ENCODE measurements around the gene KRTAP5-6.
"Not testable (repeated sequence)": the region's sequence is repeated elsewhere in the genome, so short reads cannot be mapped to it uniquely, and the experiment has no call there.

The KRTAP5-6 gene

GRCh38 chr11:1667121-1667850 is 29.7 kb upstream of the KRTAP5-6 start:
- no peaks in the 10 kb centered on the region for H3K36me3 ChIP-seq (ENCODE audit: insufficient read depth, low read length)
- no peaks in the 10 kb centered on the region for H3K4me1 ChIP-seq (ENCODE audit: insufficient read depth, low read length)
- no peaks in the 10 kb centered on the region for H3K9me3 ChIP-seq (ENCODE audit: low read length)
- H3K27ac ChIP-seq (ENCODE audit: low read depth, low read length): no peak overlapping the region
- H3K27me3 ChIP-seq (ENCODE audit: control insufficient read depth in 1 of 2, insufficient read depth in 2 of 2, low read length in 2 of 2): peaks cover 0 to 7% of the 10 kb centered on the region in 2 donors
- no peak overlapping the region for H3K9ac ChIP-seq (ENCODE audit: low read length)
- H3K4me3 ChIP-seq (ENCODE audit: low read depth in 1 of 2, low read length in 2 of 2): no peak overlapping the region

- H3K36me3 ChIP-seq (ENCODE audit: insufficient read depth, low read length): no peaks in the 10 kb centered on the region
These were observed 29.1 kb upstream of the KRTAP5-6 start for GRCh38 chr11:1667906-1668305.

GRCh38 chr11:1668911-1669473 is 28.0 kb upstream of the KRTAP5-6 start:
- Histone ChIP-seq H3K27ac (ENCODE audit: low read depth, low read length) (no peak overlapping the region), H3K36me3 (ENCODE audit: insufficient read depth, low read length) (no peaks in the 10 kb centered on the region), H3K9ac (ENCODE audit: low read length) (no peak overlapping the region), H3K4me3 (ENCODE audit: low read depth in 1 of 2, low read length in 2 of 2) (no peak overlapping the region), H3K27me3 (ENCODE audit: control insufficient read depth in 1 of 2, insufficient read depth in 2 of 2, low read length in 2 of 2) (peaks cover 0 to 7% of the 10 kb centered on the region in 2 donors), H3K4me1 (ENCODE audit: insufficient read depth, low read length) (no peaks in the 10 kb centered on the region), H3K9me3 (ENCODE audit: low read length) (no peaks in the 10 kb centered on the region)

More at GRCh38 chr11:1667906-1668305, 29.1 kb upstream of the KRTAP5-6 start:
- H3K9ac ChIP-seq (ENCODE audit: low read length): no peak overlapping the region
- H3K27ac ChIP-seq (ENCODE audit: low read depth, low read length): no peak overlapping the region
- no peaks in the 10 kb centered on the region for H3K9me3 ChIP-seq (ENCODE audit: low read length)
- no peak overlapping the region for H3K4me3 ChIP-seq (ENCODE audit: low read depth in 1 of 2, low read length in 2 of 2)
- peaks cover 0 to 7% of the 10 kb centered on the region in 2 donors for H3K27me3 ChIP-seq (ENCODE audit: control insufficient read depth in 1 of 2, insufficient read depth in 2 of 2, low read length in 2 of 2)
- no peaks in the 10 kb centered on the region for H3K4me1 ChIP-seq (ENCODE audit: insufficient read depth, low read length)

GRCh38 chr11:1669546-1670218 is 27.3 kb upstream of the KRTAP5-6 start:
- Histone ChIP-seq H3K9ac (ENCODE audit: low read length) (no peak overlapping the region), H3K27me3 (ENCODE audit: control insufficient read depth in 1 of 2, insufficient read depth in 2 of 2, low read length in 2 of 2) (peaks cover 0 to 7% of the 10 kb centered on the region in 2 donors), H3K9me3 (ENCODE audit: low read length) (no peaks in the 10 kb centered on the region), H3K27ac (ENCODE audit: low read depth, low read length) (no peak overlapping the region), H3K4me3 (ENCODE audit: low read depth in 1 of 2, low read length in 2 of 2) (no peak overlapping the region), H3K36me3 (ENCODE audit: insufficient read depth, low read length) (no peaks in the 10 kb centered on the region), H3K4me1 (ENCODE audit: insufficient read depth, low read length) (no peaks in the 10 kb centered on the region)

GRCh38 chr11:1670457-1670856 is 26.5 kb upstream of the KRTAP5-6 start:
- H3K4me3 ChIP-seq (ENCODE audit: low read depth in 1 of 2, low read length in 2 of 2); H3K27ac ChIP-seq (ENCODE audit: low read depth, low read length): not testable (repeated sequence)

GRCh38 chr11:1670905-1671371 is 26.1 kb upstream of the KRTAP5-6 start:
- Histone ChIP-seq H3K36me3 (ENCODE audit: insufficient read depth, low read length) (no peaks in the 10 kb centered on the region), H3K9me3 (ENCODE audit: low read length) (no peaks in the 10 kb centered on the region), H3K27me3 (ENCODE audit: control insufficient read depth in 1 of 2, insufficient read depth in 2 of 2, low read length in 2 of 2) (peaks cover 0 to 7% of the 10 kb centered on the region in 2 donors), H3K9ac (ENCODE audit: low read length) (no peak overlapping the region), H3K27ac (ENCODE audit: low read depth, low read length) (no peak overlapping the region), H3K4me1 (ENCODE audit: insufficient read depth, low read length) (no peaks in the 10 kb centered on the region), H3K4me3 (ENCODE audit: low read depth in 1 of 2, low read length in 2 of 2) (no peak overlapping the region)

More at GRCh38 chr11:1670457-1670856, 26.5 kb upstream of the KRTAP5-6 start:
- not testable (repeated sequence) for H3K4me1 ChIP-seq (ENCODE audit: insufficient read depth, low read length); H3K9me3 ChIP-seq (ENCODE audit: low read length); H3K9ac ChIP-seq (ENCODE audit: low read length); H3K27me3 ChIP-seq (ENCODE audit: control insufficient read depth in 1 of 2, insufficient read depth in 2 of 2, low read length in 2 of 2); H3K36me3 ChIP-seq (ENCODE audit: insufficient read depth, low read length)

GRCh38 chr11:1671658-1672057 is 25.3 kb upstream of the KRTAP5-6 start:
- Histone ChIP-seq H3K4me3 (ENCODE audit: low read depth in 1 of 2, low read length in 2 of 2) (no peak overlapping the region), H3K27ac (ENCODE audit: low read depth, low read length) (no peak overlapping the region), H3K27me3 (ENCODE audit: control insufficient read depth in 1 of 2, insufficient read depth in 2 of 2, low read length in 2 of 2) (peaks cover 0 to 7% of the 10 kb centered on the region in 2 donors), H3K9me3 (ENCODE audit: low read length) (no peaks in the 10 kb centered on the region), H3K4me1 (ENCODE audit: insufficient read depth, low read length) (no peaks in the 10 kb centered on the region), H3K36me3 (ENCODE audit: insufficient read depth, low read length) (no peaks in the 10 kb centered on the region), H3K9ac (ENCODE audit: low read length) (no peak overlapping the region)

GRCh38 chr11:1672613-1673350 is 24.2 kb upstream of the KRTAP5-6 start:
- Histone ChIP-seq H3K4me3 (ENCODE audit: low read depth in 1 of 2, low read length in 2 of 2) (no peak overlapping the region), H3K27me3 (ENCODE audit: control insufficient read depth in 1 of 2, insufficient read depth in 2 of 2, low read length in 2 of 2) (peaks cover 0 to 13% of the 10 kb centered on the region in 2 donors), H3K9ac (ENCODE audit: low read length) (no peak overlapping the region), H3K4me1 (ENCODE audit: insufficient read depth, low read length) (no peaks in the 10 kb centered on the region), H3K36me3 (ENCODE audit: insufficient read depth, low read length) (no peaks in the 10 kb centered on the region), H3K27ac (ENCODE audit: low read depth, low read length) (no peak overlapping the region), H3K9me3 (ENCODE audit: low read length) (no peaks in the 10 kb centered on the region)

GRCh38 chr11:1673446-1674172 is 23.4 kb upstream of the KRTAP5-6 start:
- Histone ChIP-seq H3K9me3 (ENCODE audit: low read length) (no peaks in the 10 kb centered on the region), H3K9ac (ENCODE audit: low read length) (no peak overlapping the region), H3K36me3 (ENCODE audit: insufficient read depth, low read length) (no peaks in the 10 kb centered on the region), H3K27me3 (ENCODE audit: control insufficient read depth in 1 of 2, insufficient read depth in 2 of 2, low read length in 2 of 2) (peaks cover 0 to 21% of the 10 kb centered on the region in 2 donors), H3K4me1 (ENCODE audit: insufficient read depth, low read length) (no peaks in the 10 kb centered on the region), H3K27ac (ENCODE audit: low read depth, low read length) (no peak overlapping the region), H3K4me3 (ENCODE audit: low read depth in 1 of 2, low read length in 2 of 2) (no peak overlapping the region)

- H3K27ac ChIP-seq (ENCODE audit: low read depth, low read length): no peak overlapping the region
- no peaks in the 10 kb centered on the region for H3K4me1 ChIP-seq (ENCODE audit: insufficient read depth, low read length)
- no peaks in the 10 kb centered on the region for H3K36me3 ChIP-seq (ENCODE audit: insufficient read depth, low read length)
- no peak overlapping the region for H3K9ac ChIP-seq (ENCODE audit: low read length)
- H3K4me3 ChIP-seq (ENCODE audit: low read depth in 1 of 2, low read length in 2 of 2): no peak overlapping the region
- H3K9me3 ChIP-seq (ENCODE audit: low read length): no peaks in the 10 kb centered on the region
- H3K27me3 ChIP-seq (ENCODE audit: control insufficient read depth in 1 of 2, insufficient read depth in 2 of 2, low read length in 2 of 2): peaks cover 0 to 23% of the 10 kb centered on the region in 2 donors
These were observed 22.5 kb upstream of the KRTAP5-6 start for GRCh38 chr11:1674173-1675131.
